ENCODE results near the gene TSPAN17. TPM values are rescaled to one million over a fixed set of nuclear protein-coding genes. Genes with fewer than 3 reads are reported as not detected.

Gene TSPAN17
- total and polyA plus RNA-seq, 7 experiments from 2014 or later, result 16.5 to 47.6 (median 19.3) TPM

DNA sequence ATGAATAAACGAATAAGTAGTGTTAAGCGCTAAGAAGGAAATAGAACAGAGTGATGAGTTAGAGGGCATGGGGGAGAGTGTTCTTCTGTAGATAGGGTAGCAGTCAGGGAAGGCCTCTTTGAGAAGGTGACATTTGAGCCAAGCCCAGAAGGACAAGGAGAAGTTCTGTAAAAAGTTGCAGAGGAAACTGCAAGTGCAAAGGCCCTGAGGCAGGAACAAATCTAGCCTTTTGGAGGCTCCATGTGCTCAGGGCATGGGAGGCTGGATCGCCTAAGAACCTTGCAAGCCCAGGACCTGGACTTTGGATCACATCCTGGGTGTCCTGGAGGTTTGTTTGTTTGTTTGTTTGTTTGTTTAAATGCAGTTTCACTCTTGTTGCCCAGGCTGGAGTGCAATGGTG lies 8.8 kb upstream of the TSPAN17 start:
- H3K9me3 Mint-ChIP-seq, result peaks cover 0 to 5% (median 0%) of the 10 kb centered on the region in 11 donors

DNA sequence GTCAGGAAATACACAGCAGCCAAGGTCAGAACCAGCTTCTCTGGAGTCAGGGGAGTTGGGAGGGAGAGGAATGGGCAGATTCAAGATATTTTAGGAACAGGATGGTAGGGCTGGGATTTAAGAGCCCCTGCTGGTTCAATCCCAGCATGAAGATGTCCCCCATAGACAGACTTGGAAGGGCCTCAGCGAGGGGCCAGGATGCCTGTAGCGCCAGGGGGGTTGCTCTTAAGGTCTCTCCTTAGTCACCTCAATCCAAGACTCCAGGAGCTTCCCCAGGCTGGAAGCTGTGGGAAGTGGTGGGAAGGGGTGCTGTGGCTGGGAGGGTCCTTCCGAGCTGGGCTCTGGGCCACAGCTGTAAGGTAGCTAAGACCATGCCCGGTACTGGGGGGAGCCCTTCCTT lies 8.1 kb upstream of the TSPAN17 start:
- Histone ChIP-seq H3K4me1 (ENCODE audit: control insufficient read depth in 2 of 2, insufficient read depth in 2 of 2, low read length in 2 of 2) (no peaks in the 10 kb centered on the region), H3K4me3 (ENCODE audit: low read length) (no peak overlapping the region), H3K36me3 (ENCODE audit: control insufficient read depth in 2 of 3, insufficient read depth in 3 of 3, low read length in 3 of 3) (no peaks in the 10 kb centered on the region), H3K27ac (ENCODE audit: low read depth, low read length) (no peak overlapping the region), H3K9me3 (ENCODE audit: control insufficient read depth in 2 of 3, low read length in 3 of 3) (no peaks in the 10 kb centered on the region), H3K27me3 (ENCODE audit: control insufficient read depth in 2 of 2, insufficient read depth in 2 of 2, low read length in 2 of 2) (no peaks in the 10 kb centered on the region)
- Mint-ChIP-seq H3K27ac (no peak overlapping the region), H3K9me3 (peaks cover 0 to 4% (median 0%) of the 10 kb centered on the region in 11 donors), H3K4me1 (peaks cover 0 to 1% (median 0%) of the 10 kb centered on the region in 7 donors), H3K36me3 (peaks cover 0 to 5% (median 0%) of the 10 kb centered on the region in 5 donors), H3K27me3 (peaks cover 10 to 41% (median 11%) of the 10 kb centered on the region in 5 donors), H3K4me3 (no peak overlapping the region)
- intact Hi-C loops (cut with micrococcal nuclease), result no loop called here
- ChIA-PET POLR2A (interaction anchor here (0.6 to 0.9 kb wide), 2 partner anchors 12 to 387 kb away, joined by 3 to 4 read pairs; no protein-coding TSS in a partner anchor), CTCF (no interaction called here)
- ATAC-seq (no peak), DNase-seq (no peak)

More for the DNA sequence above, 8.8 kb upstream of the TSPAN17 start:
- Histone ChIP-seq H3K4me3 (ENCODE audit: low read length) (no peak overlapping the region), H3K27ac (ENCODE audit: low read depth, low read length) (no peak overlapping the region), H3K27me3 (ENCODE audit: control insufficient read depth in 2 of 2, insufficient read depth in 2 of 2, low read length in 2 of 2) (no peaks in the 10 kb centered on the region), H3K4me1 (ENCODE audit: control insufficient read depth in 2 of 2, insufficient read depth in 2 of 2, low read length in 2 of 2) (no peaks in the 10 kb centered on the region), H3K9me3 (ENCODE audit: control insufficient read depth in 2 of 3, low read length in 3 of 3) (no peaks in the 10 kb centered on the region), H3K36me3 (ENCODE audit: control insufficient read depth in 2 of 3, insufficient read depth in 3 of 3, low read length in 3 of 3) (no peaks in the 10 kb centered on the region)
- no peak overlapping the region for H3K27ac Mint-ChIP-seq
- CTCF ChIA-PET, result interaction anchor here (0.6 kb wide), 1 partner anchor 1440 kb away, joined by 3 read pairs; no protein-coding TSS in a partner anchor
- DNase-seq, result no peak
- no peak for ATAC-seq
- peaks cover 17 to 48% (median 19%) of the 10 kb centered on the region in 5 donors for H3K27me3 Mint-ChIP-seq
- H3K4me3 Mint-ChIP-seq, result no peak overlapping the region
- intact Hi-C loops (cut with micrococcal nuclease), result no loop called here
- H3K36me3 Mint-ChIP-seq, result peaks cover 0 to 5% (median 0%) of the 10 kb centered on the region in 5 donors
- peaks cover 0 to 8% (median 0%) of the 10 kb centered on the region in 7 donors for H3K4me1 Mint-ChIP-seq
- POLR2A ChIA-PET, result no interaction called here

DNA sequence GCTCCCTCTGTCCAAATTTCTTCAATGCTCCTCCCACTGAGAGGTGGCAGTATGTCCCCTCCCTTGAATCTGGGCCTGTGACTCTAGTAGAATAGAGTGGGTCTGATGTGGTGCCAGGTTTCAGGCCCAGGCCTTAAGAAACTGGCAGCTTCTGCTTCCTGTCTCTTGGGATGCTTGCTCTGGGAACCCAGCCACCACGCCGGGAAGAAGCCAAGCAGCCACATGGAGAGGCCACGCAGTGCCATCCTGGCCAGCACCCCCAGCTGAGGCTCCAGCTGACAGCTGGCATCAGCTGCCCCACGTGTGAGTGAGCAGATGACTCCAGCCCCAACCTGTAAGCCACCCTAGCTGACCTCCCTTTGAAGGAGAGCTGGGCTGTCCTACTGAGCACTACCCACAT lies 7.3 kb upstream of the TSPAN17 start:
- ChIA-PET CTCF (no interaction called here), POLR2A (interaction anchor here (0.6 to 0.9 kb wide), 2 partner anchors 12 to 387 kb away, joined by 3 to 4 read pairs; no protein-coding TSS in a partner anchor)
- Histone ChIP-seq H3K9me3 (ENCODE audit: control insufficient read depth in 2 of 3, low read length in 3 of 3) (no peaks in the 10 kb centered on the region), H3K4me1 (ENCODE audit: control insufficient read depth in 2 of 2, insufficient read depth in 2 of 2, low read length in 2 of 2) (no peaks in the 10 kb centered on the region), H3K27me3 (ENCODE audit: control insufficient read depth in 2 of 2, insufficient read depth in 2 of 2, low read length in 2 of 2) (no peaks in the 10 kb centered on the region), H3K27ac (ENCODE audit: low read depth, low read length) (no peak overlapping the region), H3K4me3 (ENCODE audit: low read length) (no peak overlapping the region), H3K36me3 (ENCODE audit: control insufficient read depth in 2 of 3, insufficient read depth in 3 of 3, low read length in 3 of 3) (no peaks in the 10 kb centered on the region)
- intact Hi-C loops (cut with micrococcal nuclease), result loop anchor here (10.0 kb wide), 3 partner anchors 675 to 1115 kb away; partner anchors contain the start of genes MXD3 (in 1 of the 2) and TMED9 (in 1 of the 2)
- DNase-seq (no peak), ATAC-seq (no peak)
- H3K4me1 Mint-ChIP-seq, result no peaks in the 10 kb centered on the region
- H3K36me3 Mint-ChIP-seq, result peaks cover 0 to 3% (median 0%) of the 10 kb centered on the region in 5 donors
- peaks cover 5 to 36% (median 6%) of the 10 kb centered on the region in 5 donors for H3K27me3 Mint-ChIP-seq
- peaks cover 0 to 2% (median 0%) of the 10 kb centered on the region in 11 donors for H3K9me3 Mint-ChIP-seq
- H3K27ac Mint-ChIP-seq, result no peak overlapping the region
- H3K4me3 Mint-ChIP-seq, result no peak overlapping the region

DNA sequence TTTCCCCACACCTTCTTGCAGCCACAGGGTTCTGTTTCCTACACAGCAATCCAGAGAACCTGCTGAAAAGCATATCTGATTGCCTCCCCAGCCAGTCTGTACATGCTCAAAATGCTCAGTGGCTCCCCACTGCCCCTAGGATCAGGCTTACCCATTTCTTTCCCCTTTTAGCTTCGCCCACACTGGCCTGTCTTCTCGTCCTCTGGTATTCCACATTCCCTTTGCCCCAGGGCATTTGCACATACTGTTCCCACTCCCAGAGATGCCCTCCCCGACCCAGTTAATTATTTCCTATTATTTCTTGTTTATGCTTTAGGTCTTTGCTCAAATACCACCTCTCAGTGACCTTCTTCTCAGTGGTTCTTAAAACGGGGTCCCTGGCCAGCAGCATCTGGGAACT lies 6.7 kb upstream of the TSPAN17 start:
- CTCF ChIA-PET, result no interaction called here

DNA sequence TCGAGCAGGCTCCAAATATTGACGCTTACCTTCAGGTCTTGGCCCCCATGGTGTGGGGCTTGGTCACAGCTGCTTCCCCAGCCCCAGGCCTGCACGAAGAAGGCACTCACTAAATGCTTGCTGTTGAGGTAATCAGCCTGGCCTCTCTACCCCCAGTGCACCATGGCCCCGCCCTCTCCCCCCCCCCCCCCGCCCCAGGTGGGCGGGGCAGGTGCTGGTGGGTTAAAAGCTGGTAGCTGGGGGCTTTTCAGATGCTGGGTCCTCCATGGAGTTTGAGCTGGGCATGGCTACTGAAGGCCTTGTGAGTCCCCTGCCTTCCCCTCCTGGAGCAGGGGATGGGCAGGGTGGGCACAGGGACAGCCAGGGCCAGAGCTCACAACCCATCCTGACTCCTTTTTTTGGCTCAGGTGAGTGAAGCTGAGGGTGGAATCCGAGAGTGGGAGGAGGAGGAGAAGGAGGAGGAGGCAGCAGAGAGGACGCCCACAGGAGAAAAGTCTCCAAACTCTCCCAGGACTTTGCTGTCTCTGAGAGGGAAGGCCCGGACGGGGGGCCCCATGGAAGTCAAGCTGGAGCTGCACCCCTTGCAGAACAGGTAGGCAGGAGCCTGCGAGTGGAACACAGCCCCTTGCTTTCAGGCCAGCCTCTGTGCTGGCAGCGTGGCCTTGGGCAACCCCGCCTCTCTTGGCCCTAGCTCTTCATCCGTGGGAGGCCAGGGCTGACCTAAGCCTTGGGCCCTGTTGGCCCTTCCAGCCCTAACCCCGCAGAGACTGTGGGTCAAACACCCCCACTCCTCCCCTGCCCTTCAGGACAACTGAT lies 4.4 kb upstream of the TSPAN17 start:
- Histone ChIP-seq H3K27me3 (ENCODE audit: control insufficient read depth in 2 of 2, insufficient read depth in 2 of 2, low read length in 2 of 2) (no peaks in the 10 kb centered on the region), H3K27ac (ENCODE audit: low read depth, low read length) (no peak overlapping the region), H3K9me3 (ENCODE audit: control insufficient read depth in 2 of 3, low read length in 3 of 3) (no peaks in the 10 kb centered on the region), H3K4me1 (ENCODE audit: control insufficient read depth in 2 of 2, insufficient read depth in 2 of 2, low read length in 2 of 2) (peaks cover 5 to 7% of the 10 kb centered on the region in 2 donors), H3K4me3 (ENCODE audit: low read length) (no peak overlapping the region), H3K36me3 (ENCODE audit: control insufficient read depth in 2 of 3, insufficient read depth in 3 of 3, low read length in 3 of 3) (no peaks in the 10 kb centered on the region)
- no peak for ATAC-seq
- peaks cover 0 to under 1% (median 0%) of the 10 kb centered on the region in 11 donors for H3K9me3 Mint-ChIP-seq
- peaks cover 0 to 8% (median 0%) of the 10 kb centered on the region in 5 donors for H3K27me3 Mint-ChIP-seq
- no peak for DNase-seq
- no peak overlapping the region for H3K4me3 Mint-ChIP-seq
- H3K27ac Mint-ChIP-seq, result no peak overlapping the region
- ChIA-PET POLR2A (no interaction called here), CTCF (no interaction called here)
- peaks cover 7 to 13% (median 11%) of the 10 kb centered on the region in 7 donors for H3K4me1 Mint-ChIP-seq
- no peaks in the 10 kb centered on the region for H3K36me3 Mint-ChIP-seq
- intact Hi-C loops (cut with micrococcal nuclease), result loop anchor here (10.0 kb wide), 3 partner anchors 672 to 1118 kb away; partner anchors contain the start of genes MXD3 (in 1 of the 2) and TMED9 (in 1 of the 2)

More for the DNA sequence above, 6.7 kb upstream of the TSPAN17 start:
- Mint-ChIP-seq H3K4me1 (no peaks in the 10 kb centered on the region), H3K36me3 (no peaks in the 10 kb centered on the region), H3K27me3 (peaks cover 0 to 29% (median 0%) of the 10 kb centered on the region in 5 donors), H3K27ac (no peak overlapping the region), H3K9me3 (peaks cover 0 to 2% (median 0%) of the 10 kb centered on the region in 11 donors), H3K4me3 (no peak overlapping the region)
- intact Hi-C loops (cut with micrococcal nuclease), result loop anchor here (10.0 kb wide), 3 partner anchors 674 to 1116 kb away; partner anchors contain the start of genes MXD3 (in 1 of the 2) and TMED9 (in 1 of the 2)
- H3K4me3 ChIP-seq (ENCODE audit: low read length), result no peak overlapping the region
- ATAC-seq, result no peak
- no peaks in the 10 kb centered on the region for H3K4me1 ChIP-seq (ENCODE audit: control insufficient read depth in 2 of 2, insufficient read depth in 2 of 2, low read length in 2 of 2)
- no peak overlapping the region for H3K27ac ChIP-seq (ENCODE audit: low read depth, low read length)
- POLR2A ChIA-PET, result no interaction called here
- no peaks in the 10 kb centered on the region for H3K36me3 ChIP-seq (ENCODE audit: control insufficient read depth in 2 of 3, insufficient read depth in 3 of 3, low read length in 3 of 3)
- DNase-seq, result no peak
- H3K27me3 ChIP-seq (ENCODE audit: control insufficient read depth in 2 of 2, insufficient read depth in 2 of 2, low read length in 2 of 2), result no peaks in the 10 kb centered on the region
- no peaks in the 10 kb centered on the region for H3K9me3 ChIP-seq (ENCODE audit: control insufficient read depth in 2 of 3, low read length in 3 of 3)

GRCh38 chr5:176643491-176644219 lies 3.6 kb upstream of the TSPAN17 start:
- Histone ChIP-seq H3K36me3 (ENCODE audit: control insufficient read depth in 2 of 3, insufficient read depth in 3 of 3, low read length in 3 of 3) (no peaks in the 10 kb centered on the region), H3K4me1 (ENCODE audit: control insufficient read depth in 2 of 2, insufficient read depth in 2 of 2, low read length in 2 of 2) (peaks cover 12 to 14% of the 10 kb centered on the region in 2 donors), H3K27ac (ENCODE audit: low read depth, low read length) (no peak overlapping the region), H3K9me3 (ENCODE audit: control insufficient read depth in 2 of 3, low read length in 3 of 3) (no peaks in the 10 kb centered on the region), H3K27me3 (ENCODE audit: control insufficient read depth in 2 of 2, insufficient read depth in 2 of 2, low read length in 2 of 2) (no peaks in the 10 kb centered on the region), H3K4me3 (ENCODE audit: low read length) (no peak overlapping the region)
- Mint-ChIP-seq H3K27ac (peak overlapping the region in 1 of 9 donors; percentile 62), H3K36me3 (peaks cover 0 to under 1% (median 0%) of the 10 kb centered on the region in 5 donors), H3K4me1 (peaks cover 11 to 19% (median 16%) of the 10 kb centered on the region in 7 donors), H3K9me3 (no peaks in the 10 kb centered on the region), H3K4me3 (peak overlapping the region in 1 of 10 donors; percentile 53), H3K27me3 (peaks cover 0 to 3% (median 0%) of the 10 kb centered on the region in 5 donors)
- CTCF ChIA-PET, result interaction anchor here (0.6 to 0.9 kb wide), 2 partner anchors 17 kb away, joined by 3 to 4 read pairs; no protein-coding TSS in a partner anchor
- intact Hi-C loops (cut with micrococcal nuclease), result loop anchor here (10.0 kb wide), 3 partner anchors 671 to 1119 kb away; partner anchors contain the start of genes MXD3 (in 1 of the 2) and TMED9 (in 1 of the 2)
- POLR2A ChIA-PET, result no interaction called here
- ATAC-seq (no peak), DNase-seq (no peak)
